Endothelial cell of umbilical vein (primary cell): Measurements from ENCODE around the gene STRIT1. TPM values are rescaled to one million over a fixed set of nuclear protein-coding genes. Genes with fewer than 3 reads are reported as not detected.

Experiments used
- BruUV-seq: library from RNA; stranded (reverse); fragments of 400-500 nt; replicated peaks from 2 replicates; lab custom pipeline; 2021; lab: Mats Ljungman, UMichigan
- CTCF ChIA-PET: fragments of 300-600, 350-600 bp; sonication (Branson Sonifier 250); formaldehyde crosslinking; loops from one replicate; lab custom pipeline; 2021; ENCODE audit warnings: antibody characterized with exemption, inconsistent platforms; lab: Charles Lee
- POLR2A ChIA-PET: fragments of 300-600, 350-600 bp; sonication (Branson Sonifier 250); formaldehyde crosslinking; loops from one replicate; lab custom pipeline; 2021; ENCODE audit warnings: antibody characterized with exemption, inconsistent platforms; lab: Charles Lee
- DNase-seq: peaks from one replicate; pipeline ENCODE4 v3.0.0-alpha.2; 2011; ENCODE audit warnings: low read depth, low spot score
- FAIRE-seq: peaks from 2 replicates; lab custom pipeline; 2011; peaks lifted over from hg19 to GRCh38; lab: Jason Lieb, UNC
- H2AFZ ChIP-seq: 2 replicates; pipeline ENCODE4 v1.6.0; 2012; ENCODE audit warnings: low read depth, low read length, control low read depth, inconsistent platforms
- H3K27ac ChIP-seq: 2 replicates; pipeline ENCODE4 v1.5.1; 2011; ENCODE audit warnings: low read depth, mild to moderate bottlenecking, control low read depth, low read length, moderate library complexity; ENCODE audit not compliant: insufficient read depth
- H3K27me3 ChIP-seq, 2 experiments: 2 replicates each; pipeline versions ENCODE4 v1.6.0 to v1.6.1; 2011; ENCODE audit warnings: low read length in 2 of 2, mixed read lengths in 1 of 2; ENCODE audit not compliant: control insufficient read depth in 2 of 2, insufficient read depth in 2 of 2
- H3K36me3 ChIP-seq, 2 experiments: 2 replicates in 1 of 2; 3 replicates in 1 of 2; pipeline ENCODE4 v1.5.1; 2011; ENCODE audit warnings: low read length in 2 of 2, mild to moderate bottlenecking in 1 of 2, moderate library complexity in 1 of 2; ENCODE audit not compliant: control insufficient read depth in 2 of 2, insufficient read depth in 2 of 2; ENCODE audit errors: extremely low read depth in 1 of 2
- H3K4me1 ChIP-seq: 3 replicates; pipeline ENCODE4 v1.5.1; 2011; ENCODE audit warnings: mild to moderate bottlenecking, low read length; ENCODE audit not compliant: control insufficient read depth, insufficient read depth; ENCODE audit errors: extremely low read depth
- H3K4me2 ChIP-seq: 2 replicates; pipeline ENCODE4 v1.6.1; 2011; ENCODE audit warnings: low read length, control low read depth, mixed read lengths; ENCODE audit not compliant: insufficient read depth
- H3K4me3 ChIP-seq, 3 experiments: fragments of 200-600 bp in 1 of 3; sonication (generic), shearing (Covaris generic) in 1 of 3; replicated peaks in 1 of 3; 2 replicates each; pipeline ENCODE4 v1.5.1; 2011 to 2016; ENCODE audit warnings: control low read depth in 3 of 3, low read length in 3 of 3, mild to moderate bottlenecking in 2 of 3, inconsistent platforms in 1 of 3, low read depth in 1 of 3, moderate library complexity in 1 of 3; ENCODE audit not compliant: insufficient read depth in 1 of 3
- H3K79me2 ChIP-seq: 2 replicates; pipeline ENCODE4 v1.6.0; 2012; ENCODE audit warnings: low read length, inconsistent platforms; ENCODE audit not compliant: control insufficient read depth, insufficient read depth
- H3K9ac ChIP-seq: replicated peaks from 2 replicates; pipeline ENCODE3; 2011; ENCODE audit warnings: low read length, control low read depth; ENCODE audit not compliant: insufficient read depth; ENCODE audit errors: extremely low read depth
- H3K9me1 ChIP-seq: replicated peaks from 3 replicates; pipeline ENCODE4 v1.6.0; 2011; ENCODE audit warnings: mild to moderate bottlenecking, low read length; ENCODE audit not compliant: control insufficient read depth, insufficient read depth; ENCODE audit errors: extremely low read depth
- H3K9me3 ChIP-seq: replicated peaks from 2 replicates; pipeline ENCODE4 v1.5.1; 2012; ENCODE audit warnings: low read length, inconsistent platforms; ENCODE audit not compliant: control insufficient read depth, insufficient read depth
- H4K20me1 ChIP-seq: replicated peaks from 2 replicates; pipeline ENCODE3; 2011; ENCODE audit warnings: mild to moderate bottlenecking, low read length; ENCODE audit not compliant: control insufficient read depth, insufficient read depth; ENCODE audit errors: extremely low read depth
- CTCF ChIP-seq, 2 donors: IDR thresholded peaks; 1 replicate in 1 of 2; 2 replicates in 1 of 2; pipeline ENCODE4 v1.5.1; 2011; ENCODE audit warnings: low read length in 2 of 2, mild to moderate bottlenecking in 2 of 2, moderate library complexity in 2 of 2, control low read depth in 1 of 2, inconsistent platforms in 1 of 2, low read depth in 1 of 2; ENCODE audit not compliant: insufficient read depth in 1 of 2; ENCODE audit errors: extremely low read depth in 1 of 2
- EZH2 ChIP-seq: IDR thresholded peaks from 2 replicates; pipeline ENCODE4 v1.6.1; 2012; ENCODE audit warnings: borderline replicate concordance, low read depth, mild to moderate bottlenecking, moderate library complexity, low read length, inconsistent platforms; ENCODE audit not compliant: severe bottlenecking
- FOS ChIP-seq: IDR thresholded peaks from 2 replicates; pipeline ENCODE4 v1.6.1; 2011; ENCODE audit warnings: mild to moderate bottlenecking, low read length, moderate library complexity, borderline replicate concordance; ENCODE audit not compliant: insufficient read depth
- GATA2 ChIP-seq: IDR thresholded peaks from 2 replicates; pipeline ENCODE4 v1.7.0; 2011; ENCODE audit warnings: low read depth, mild to moderate bottlenecking, moderate library complexity, mixed read lengths, low read length; ENCODE audit not compliant: insufficient read length, insufficient read depth
- JUN ChIP-seq: IDR thresholded peaks from 2 replicates; pipeline ENCODE4 v1.6.1; 2011; ENCODE audit warnings: borderline replicate concordance, low read depth; ENCODE audit not compliant: insufficient read length, insufficient read depth
- MAX ChIP-seq: IDR thresholded peaks from 2 replicates; pipeline ENCODE4 v1.6.1; 2011; ENCODE audit not compliant: insufficient read depth, insufficient read length
- MYC ChIP-seq: IDR thresholded peaks from one replicate; pipeline ENCODE4 v1.6.1; 2011; ENCODE audit warnings: mild to moderate bottlenecking, low read depth, low read length
- POLR2A ChIP-seq: IDR thresholded peaks from 2 replicates; pipeline ENCODE4 v1.6.1; 2012; ENCODE audit warnings: low read depth, mild to moderate bottlenecking, control low read depth, low read length
- POLR2AphosphoS5 ChIP-seq: IDR thresholded peaks from 2 replicates; pipeline ENCODE4 v1.6.1; 2012; ENCODE audit warnings: low read depth, mild to moderate bottlenecking, control low read depth, low read length, moderate library complexity; ENCODE audit not compliant: insufficient read depth
- dilution Hi-C: fragments of 300-500 bp; cut with MboI; formaldehyde crosslinking; loops from one replicate; pipeline ENCODE4 v1.15.0; 2019; ENCODE audit warnings: low sequenced_read_pairs; ENCODE audit not compliant: extremely low pct_ligation_motif_present
- intact Hi-C: fragments of 100-400 bp; cut with micrococcal nuclease; formaldehyde crosslinking; loops from one replicate; pipeline ENCODE4 v1.10.0; 2022
- polyA plus RNA-seq, 4 experiments: library from polyadenylated mRNA; depleted of rRNA in 3 of 4; stranded (reverse) in 3 of 4; unstranded in 1 of 4; fragments of >200 nt; gene quantifications; 2 replicates each; pipeline versions ENCODE4 v1.2.1 to v1.2.3, GENCODE V29; 2011 to 2012; ENCODE audit warnings: missing spikeins in 1 of 4
- total RNA-seq: library from RNA; stranded (reverse); gene quantifications from 2 replicates; pipeline ENCODE4 v1.2.3, GENCODE V29; 2021

Gene STRIT1
- total and polyA plus RNA-seq, 2 donors (not counting 3 experiments of a cell fraction or from before 2014, with no cell fraction given) = not detected

- no peak overlapping the region for H3K27ac ChIP-seq
- intact Hi-C loops = no loop called here
These were observed 20.4 kb upstream of the STRIT1 start for GRCh38 chr3:155313916-155314315.

More at GRCh38 chr3:155313916-155314315, 20.4 kb upstream of the STRIT1 start:
- no peaks in the 10 kb centered on the region for H3K9me3 ChIP-seq
- no peak overlapping the region for H3K4me3 ChIP-seq
- H4K20me1 ChIP-seq = no peaks in the 10 kb centered on the region
- dilution Hi-C loops = no loop called here
- no peak overlapping the region for H3K4me2 ChIP-seq
- no peak for DNase-seq
- H2AFZ ChIP-seq = no peak overlapping the region
- no peaks in the 10 kb centered on the region for H3K27me3 ChIP-seq
- no TSS peak for BruUV-seq
- TF ChIP-seq POLR2A = no peak
- TF ChIP-seq GATA2 = no peak
- no peak for TF ChIP-seq FOS
- no peak for TF ChIP-seq EZH2
- no peak for TF ChIP-seq JUN
- no peak for TF ChIP-seq MYC
- TF ChIP-seq MAX = no peak
- TF ChIP-seq POLR2AphosphoS5 = no peak
- no peak for TF ChIP-seq CTCF (IDR thresholded peaks at IDR 0.05; ENCODE audit: extremely low read depth in 1 of 2, insufficient read depth in 1 of 2, low read depth in 1 of 2, low read length in 2 of 2)
- ChIA-PET POLR2A (no interaction called here), CTCF (no interaction called here)
- H3K79me2 ChIP-seq = no peaks in the 10 kb centered on the region
- H3K36me3 ChIP-seq = no peaks in the 10 kb centered on the region
- no peaks in the 10 kb centered on the region for H3K4me1 ChIP-seq
- H3K9me1 ChIP-seq = no peaks in the 10 kb centered on the region
- no peak for FAIRE-seq
- H3K9ac ChIP-seq = no peak overlapping the region
